ENCODE results near the gene WDR26. TPM values are rescaled to one million over a fixed set of nuclear protein-coding genes. Genes with fewer than 3 reads are reported as not detected.
"Not testable (repeated sequence)": the region's sequence is repeated elsewhere in the genome, so short reads cannot be mapped to it uniquely, and the experiment has no call there.

WDR26 gene
- total RNA-seq, 2 experiments from 2014 or later: 74.0 to 75.6 TPM

GRCh38 chr1:224435318-224435763, 744 bp upstream of the WDR26 start:
- Mint-ChIP-seq H3K27ac (peak overlapping the region; percentile 97), H3K36me3 (ENCODE audit: low read depth) (peaks cover 31% of the 10 kb centered on the region), H3K4me1 (peaks cover 50% of the 10 kb centered on the region), H3K27me3 (no peaks in the 10 kb centered on the region), H3K9me3 (ENCODE audit: low read depth) (no peaks in the 10 kb centered on the region), H3K4me3 (peak overlapping the region; percentile 81)
- CTCF ChIA-PET: interaction anchor here (0.8 to 2.1 kb wide), 2 partner anchors 10 to 22 kb away, joined by 3 to 9 read pairs; no protein-coding TSS in a partner anchor
- peak; percentile 49 for DNase-seq
- POLR2A ChIA-PET: interaction anchor here (2.0 kb wide), 1 partner anchor 21 kb away, joined by 6 read pairs; no protein-coding TSS in a partner anchor
- intact Hi-C loops (cut with DNase I, micrococcal nuclease): loop anchor here (1.0 to 10.0 kb wide), 11 partner anchors 22 to 989 kb away; partner anchors contain the start of genes CNIH4 (in 2 of the 2), CAPN2 (in 1 of the 2), DEGS1 (in 1 of the 2) and FBXO28 (in 1 of the 2)
- peak; percentile 35 for ATAC-seq

- ATAC-seq (no peak), DNase-seq (peak; percentile 64)
- H3K4me1 Mint-ChIP-seq: peaks cover 58% of the 10 kb centered on the region
- POLR2A ChIA-PET: interaction anchor here (0.6 to 2.0 kb wide), 4 partner anchors 23 to 311 kb away, joined by 3 to 7 read pairs (median 5); no protein-coding TSS in a partner anchor
- CTCF ChIA-PET: interaction anchor here (0.9 to 4.0 kb wide), 2 partner anchors 21 to 23 kb away, joined by 7 to 20 read pairs; no protein-coding TSS in a partner anchor
- intact Hi-C loops (cut with DNase I, micrococcal nuclease): loop anchor here (1.0 to 10.0 kb wide), 12 partner anchors 52 to 1568 kb away; partner anchors contain the start of genes DEGS1 (in 2 of the 2), CAPN2 (in 1 of the 2), CNIH4 (in 1 of the 2) and LBR (in 1 of the 2)
- peak overlapping the region; percentile 81 for H3K4me3 Mint-ChIP-seq
- no peaks in the 10 kb centered on the region for H3K9me3 Mint-ChIP-seq (ENCODE audit: low read depth)
- H3K36me3 Mint-ChIP-seq (ENCODE audit: low read depth): peaks cover 34% of the 10 kb centered on the region
- H3K27me3 Mint-ChIP-seq: no peaks in the 10 kb centered on the region
- H3K27ac Mint-ChIP-seq: peak overlapping the region; percentile 86
Observed at GRCh38 chr1:224433701-224434672, 610 bp downstream of the WDR26 start.

- intact Hi-C loops (cut with DNase I, micrococcal nuclease): loop anchor here (2.0 to 10.0 kb wide), 7 partner anchors 51 to 1569 kb away; partner anchors contain the start of genes CAPN2 (in 1 of the 2), DEGS1 (in 1 of the 2) and LBR (in 1 of the 2)
Observed at GRCh38 chr1:224433041-224433691, 1.4 kb downstream of the WDR26 start.

GRCh38 chr1:224432672-224433040, 1.9 kb downstream of the WDR26 start:
- Mint-ChIP-seq H3K4me1 (peaks cover 58% of the 10 kb centered on the region), H3K36me3 (ENCODE audit: low read depth) (peaks cover 43% of the 10 kb centered on the region), H3K9me3 (ENCODE audit: low read depth) (no peaks in the 10 kb centered on the region), H3K4me3 (peak overlapping the region; percentile 81), H3K27ac (peak overlapping the region; percentile 86), H3K27me3 (no peaks in the 10 kb centered on the region)
- intact Hi-C loops (cut with DNase I, micrococcal nuclease): loop anchor here (2.0 to 10.0 kb wide), 7 partner anchors 50 to 1570 kb away; partner anchors contain the start of genes CAPN2 (in 1 of the 2), DEGS1 (in 1 of the 2) and LBR (in 1 of the 2)
- CTCF ChIA-PET: interaction anchor here (0.7 to 4.0 kb wide), 5 partner anchors 11 to 80 kb away, joined by 3 to 20 read pairs (median 4); no protein-coding TSS in a partner anchor
- DNase-seq (peak; percentile 41), ATAC-seq (peak; percentile 1)
- POLR2A ChIA-PET: interaction anchor here (0.9 to 1.1 kb wide), 4 partner anchors 21 to 103 kb away, joined by 3 to 7 read pairs (median 3); partner anchors contain the start of gene NVL

More at GRCh38 chr1:224433041-224433691, 1.4 kb downstream of the WDR26 start:
- ATAC-seq (peak; percentile 2), DNase-seq (peak; percentile 47)
- no peaks in the 10 kb centered on the region for H3K27me3 Mint-ChIP-seq
- ChIA-PET CTCF (interaction anchor here (0.7 to 4.0 kb wide), 3 partner anchors 21 to 80 kb away, joined by 3 to 20 read pairs (median 7); no protein-coding TSS in a partner anchor), POLR2A (interaction anchor here (0.9 to 1.1 kb wide), 2 partner anchors 21 to 103 kb away, joined by 3 read pairs; partner anchors contain the start of gene NVL)
- no peaks in the 10 kb centered on the region for H3K9me3 Mint-ChIP-seq (ENCODE audit: low read depth)
- H3K27ac Mint-ChIP-seq: peak overlapping the region; percentile 86
- H3K36me3 Mint-ChIP-seq (ENCODE audit: low read depth): peaks cover 39% of the 10 kb centered on the region
- H3K4me1 Mint-ChIP-seq: peaks cover 53% of the 10 kb centered on the region
- peak overlapping the region; percentile 81 for H3K4me3 Mint-ChIP-seq

- intact Hi-C loops (cut with DNase I, micrococcal nuclease): loop anchor here (2.0 to 10.0 kb wide), 7 partner anchors 50 to 1570 kb away; partner anchors contain the start of genes CAPN2 (in 1 of the 2), DEGS1 (in 1 of the 2) and LBR (in 1 of the 2)
- H3K27me3 Mint-ChIP-seq: no peaks in the 10 kb centered on the region
- peak overlapping the region; percentile 81 for H3K4me3 Mint-ChIP-seq
- ATAC-seq (no peak), DNase-seq (no peak)
- peaks cover 58% of the 10 kb centered on the region for H3K4me1 Mint-ChIP-seq
- peaks cover 44% of the 10 kb centered on the region for H3K36me3 Mint-ChIP-seq (ENCODE audit: low read depth)
- POLR2A ChIA-PET: interaction anchor here (0.6 to 1.1 kb wide), 4 partner anchors 20 to 240 kb away, joined by 3 to 7 read pairs (median 4); no protein-coding TSS in a partner anchor
- H3K27ac Mint-ChIP-seq: peak overlapping the region; percentile 86
- CTCF ChIA-PET: interaction anchor here (0.7 to 4.0 kb wide), 6 partner anchors 12 to 56 kb away, joined by 3 to 20 read pairs (median 4); no protein-coding TSS in a partner anchor
- H3K9me3 Mint-ChIP-seq (ENCODE audit: low read depth): no peaks in the 10 kb centered on the region
Observed at GRCh38 chr1:224432146-224432545, 2.5 kb downstream of the WDR26 start.

GRCh38 chr1:224431726-224432125, 2.9 kb downstream of the WDR26 start:
- ChIA-PET CTCF (interaction anchor here (0.7 to 4.0 kb wide), 6 partner anchors 12 to 56 kb away, joined by 3 to 20 read pairs (median 4); no protein-coding TSS in a partner anchor), POLR2A (interaction anchor here (0.6 to 1.1 kb wide), 4 partner anchors 44 to 239 kb away, joined by 3 to 7 read pairs (median 5); no protein-coding TSS in a partner anchor)
- intact Hi-C loops (cut with DNase I, micrococcal nuclease): loop anchor here (2.0 to 10.0 kb wide), 7 partner anchors 49 to 1571 kb away; partner anchors contain the start of genes CAPN2 (in 1 of the 2), DEGS1 (in 1 of the 2) and LBR (in 1 of the 2)
- H3K36me3 Mint-ChIP-seq (ENCODE audit: low read depth): peaks cover 44% of the 10 kb centered on the region
- no peak for ATAC-seq
- peak overlapping the region; percentile 81 for H3K4me3 Mint-ChIP-seq
- H3K27ac Mint-ChIP-seq: peak overlapping the region; percentile 70
- H3K9me3 Mint-ChIP-seq (ENCODE audit: low read depth): no peaks in the 10 kb centered on the region
- H3K27me3 Mint-ChIP-seq: no peaks in the 10 kb centered on the region
- DNase-seq: no peak
- peaks cover 55% of the 10 kb centered on the region for H3K4me1 Mint-ChIP-seq

- intact Hi-C loops (cut with DNase I, micrococcal nuclease): loop anchor here in 1 of 2 experiments (5.0 to 10.0 kb wide), 6 partner anchors 48 to 1572 kb away; partner anchors contain the start of genes CAPN2 and LBR
- DNase-seq: peak; percentile 41
- Mint-ChIP-seq H3K27ac (peak overlapping the region; percentile 80), H3K36me3 (ENCODE audit: low read depth) (peaks cover 47% of the 10 kb centered on the region), H3K4me1 (peaks cover 51% of the 10 kb centered on the region), H3K4me3 (peak overlapping the region; percentile 53), H3K9me3 (ENCODE audit: low read depth) (no peaks in the 10 kb centered on the region), H3K27me3 (no peaks in the 10 kb centered on the region)
- ChIA-PET POLR2A (interaction anchor here (0.7 kb wide), 2 partner anchors 25 to 26 kb away, joined by 3 to 4 read pairs; no protein-coding TSS in a partner anchor), CTCF (interaction anchor here (0.8 to 4.0 kb wide), 10 partner anchors 12 to 261 kb away, joined by 3 to 20 read pairs (median 4); no protein-coding TSS in a partner anchor)
- ATAC-seq: no peak
Observed at GRCh38 chr1:224430511-224431113, 4.0 kb downstream of the WDR26 start.

GRCh38 chr1:224429616-224430326, 4.8 kb downstream of the WDR26 start:
- ATAC-seq: no peak
- DNase-seq: no peak
- ChIA-PET POLR2A (no interaction called here), CTCF (interaction anchor here (0.9 to 4.0 kb wide), 7 partner anchors 12 to 65 kb away, joined by 3 to 20 read pairs (median 4); no protein-coding TSS in a partner anchor)
- Mint-ChIP-seq H3K27ac (no peak overlapping the region), H3K36me3 (ENCODE audit: low read depth) (peaks cover 55% of the 10 kb centered on the region), H3K4me1 (peaks cover 56% of the 10 kb centered on the region), H3K27me3 (no peaks in the 10 kb centered on the region), H3K4me3 (no peak overlapping the region), H3K9me3 (ENCODE audit: low read depth) (no peaks in the 10 kb centered on the region)
- intact Hi-C loops (cut with DNase I, micrococcal nuclease): loop anchor here in 1 of 2 experiments (5.0 to 10.0 kb wide), 6 partner anchors 47 to 1573 kb away; partner anchors contain the start of genes CAPN2 and LBR

GRCh38 chr1:224428713-224429112, 5.9 kb downstream of the WDR26 start:
- H3K9me3 Mint-ChIP-seq (ENCODE audit: low read depth); H3K27ac Mint-ChIP-seq; intact Hi-C loops (cut with DNase I, micrococcal nuclease); DNase-seq; H3K27me3 Mint-ChIP-seq; H3K4me3 Mint-ChIP-seq; CTCF ChIA-PET; ATAC-seq: not testable (repeated sequence)
- POLR2A ChIA-PET: interaction anchor here (0.6 kb wide), 2 partner anchors 9 to 77 kb away, joined by 3 to 4 read pairs; no protein-coding TSS in a partner anchor
- Mint-ChIP-seq H3K36me3 (ENCODE audit: low read depth) (peaks cover 63% of the 10 kb centered on the region), H3K4me1 (peaks cover 58% of the 10 kb centered on the region)
